Activated CD4-positive, alpha-beta T cell treated with anti-CD3 and anti-CD28 coated beads, Interleukin-2, amount 50 U/mL, for 16 hours (primary cell): Measurements from ENCODE around the gene NUP85.
A peak's percentile ranks its signal among the peaks of the same experiment; 100 is the strongest.
"Not testable (repeated sequence)": the region's sequence is repeated elsewhere in the genome, so short reads cannot be mapped to it uniquely, and the experiment has no call there.

ENCODE experiments used
- DNase-seq: peaks from one replicate; pipeline ENCODE4 v3.0.0-alpha.2; 2020

The NUP85 gene

GRCh38 chr17:75270218-75270965 lies 64.9 kb downstream of the NUP85 start:
- peak; percentile 60 for DNase-seq

- no peak for DNase-seq
These were observed 65.4 kb downstream of the NUP85 start, which contains the start of gene MIF4GD for GRCh38 chr17:75270966-75271232. TSS of gene MIF4GD (minus strand) at chr17:75271231. CDS start at chr17:75270195, 1,036 bp downstream.

- DNase-seq = peak; percentile 90
These were observed 65.9 kb downstream of the NUP85 start for GRCh38 chr17:75271233-75271954.

GRCh38 chr17:75271955-75272847 lies 66.7 kb downstream of the NUP85 start:
- peak; percentile 39 for DNase-seq

- DNase-seq = no peak
These were observed 67.3 kb downstream of the NUP85 start for GRCh38 chr17:75272848-75273184.

- DNase-seq = no peak
These were observed 68.7 kb downstream of the NUP85 start for GRCh38 chr17:75273977-75274708.

GRCh38 chr17:75277664-75278071 lies 72.2 kb downstream of the NUP85 start:
- no peak for DNase-seq

GRCh38 chr17:75280189-75280588 lies 74.7 kb downstream of the NUP85 start:
- DNase-seq = not testable (repeated sequence)

- no peak for DNase-seq
These were observed 79.6 kb downstream of the NUP85 start for GRCh38 chr17:75285123-75285522.
